ENCODE data around the gene CDH22.

DNA sequence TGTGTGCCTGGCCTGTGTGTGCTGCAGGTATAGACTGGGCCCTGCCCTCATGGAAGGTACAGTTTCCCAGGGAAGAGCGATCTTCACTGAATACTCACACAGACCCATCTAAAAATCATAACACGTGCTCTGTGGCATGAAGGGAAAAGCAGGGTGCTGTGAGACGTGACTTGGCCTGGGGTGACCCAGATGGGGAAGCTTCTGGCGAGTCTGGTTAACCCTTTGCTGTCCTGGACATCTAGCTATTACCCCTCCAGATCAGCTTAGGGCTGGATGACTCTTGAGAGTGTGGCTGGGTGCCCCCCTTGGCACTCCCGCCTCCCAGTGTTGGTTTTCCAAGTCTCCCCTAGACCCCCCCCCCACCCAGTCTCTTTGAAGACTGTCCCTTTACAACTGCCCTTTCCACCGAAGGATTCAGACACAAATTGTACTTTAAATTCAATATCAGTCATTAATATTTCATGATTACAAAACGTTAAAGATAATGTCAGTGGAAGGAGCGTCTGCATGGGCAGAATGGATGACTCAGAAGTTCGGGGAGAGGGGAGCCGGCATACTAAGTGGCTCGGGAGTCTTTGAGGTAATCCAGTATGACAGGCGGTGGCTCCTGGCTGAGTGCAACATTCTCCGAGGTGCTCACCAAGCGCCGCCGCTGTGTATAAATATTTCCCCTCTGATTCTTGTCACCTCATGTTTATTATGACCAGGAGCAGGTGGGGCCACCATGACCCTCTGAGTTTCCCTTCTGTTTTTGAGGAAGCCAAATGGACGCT, 112.8 kb downstream of the CDH22 start:
- TF ChIP-seq, protein P1, sequence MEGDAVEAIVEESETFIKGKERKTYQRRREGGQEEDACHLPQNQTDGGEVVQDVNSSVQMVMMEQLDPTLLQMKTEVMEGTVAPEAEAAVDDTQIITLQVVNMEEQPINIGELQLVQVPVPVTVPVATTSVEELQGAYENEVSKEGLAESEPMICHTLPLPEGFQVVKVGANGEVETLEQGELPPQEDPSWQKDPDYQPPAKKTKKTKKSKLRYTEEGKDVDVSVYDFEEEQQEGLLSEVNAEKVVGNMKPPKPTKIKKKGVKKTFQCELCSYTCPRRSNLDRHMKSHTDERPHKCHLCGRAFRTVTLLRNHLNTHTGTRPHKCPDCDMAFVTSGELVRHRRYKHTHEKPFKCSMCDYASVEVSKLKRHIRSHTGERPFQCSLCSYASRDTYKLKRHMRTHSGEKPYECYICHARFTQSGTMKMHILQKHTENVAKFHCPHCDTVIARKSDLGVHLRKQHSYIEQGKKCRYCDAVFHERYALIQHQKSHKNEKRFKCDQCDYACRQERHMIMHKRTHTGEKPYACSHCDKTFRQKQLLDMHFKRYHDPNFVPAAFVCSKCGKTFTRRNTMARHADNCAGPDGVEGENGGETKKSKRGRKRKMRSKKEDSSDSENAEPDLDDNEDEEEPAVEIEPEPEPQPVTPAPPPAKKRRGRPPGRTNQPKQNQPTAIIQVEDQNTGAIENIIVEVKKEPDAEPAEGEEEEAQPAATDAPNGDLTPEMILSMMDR (conservative IDR thresholded peaks at IDR 0.05): no peak
- no peak for TF ChIP-seq ZFX (IDR thresholded peaks at IDR 0.05)

Measured in C4-2B (cell line).